ENCODE data around the gene SCO2.

Gene SCO2

GRCh38 chr22:50550395-50550794 lies 25.0 kb upstream of the SCO2 start:
- DNase-seq = no peak

GRCh38 chr22:50548921-50549790 lies 23.8 kb upstream of the SCO2 start:
- DNase-seq = no peak

GRCh38 chr22:50548040-50548920 lies 22.9 kb upstream of the SCO2 start:
- peak; percentile 12 for DNase-seq

- no peak for DNase-seq
Measured at GRCh38 chr22:50547263-50547985, 22.0 kb upstream of the SCO2 start.

- no peak for DNase-seq
Measured at GRCh38 chr22:50546326-50547262, 21.2 kb upstream of the SCO2 start.

- DNase-seq = no peak
Measured at GRCh38 chr22:50545522-50546325, 20.3 kb upstream of the SCO2 start, which contains the start of gene KLHDC7B. Gene KLHDC7B (plus strand): TSS chr22:50545899. CDS start chr22:50546244, 345 bp downstream.

- DNase-seq = no peak
Measured at GRCh38 chr22:50544746-50545253, 19.4 kb upstream of the SCO2 start.

- DNase-seq = peak; percentile 86
Measured at GRCh38 chr22:50544078-50544745, 18.8 kb upstream of the SCO2 start.

GRCh38 chr22:50542416-50542927 lies 17.1 kb upstream of the SCO2 start:
- peak; percentile 97 for DNase-seq

GRCh38 chr22:50541667-50542026 lies 16.2 kb upstream of the SCO2 start:
- DNase-seq = peak; percentile 96

- DNase-seq = peak; percentile 55
Measured at GRCh38 chr22:50540381-50540780, 15.0 kb upstream of the SCO2 start.

GRCh38 chr22:50537765-50538164 lies 12.4 kb upstream of the SCO2 start:
- DNase-seq = no peak

GRCh38 chr22:50536226-50536625 lies 10.8 kb upstream of the SCO2 start:
- DNase-seq = no peak

- DNase-seq = no peak
Measured at GRCh38 chr22:50535113-50535512, 9.7 kb upstream of the SCO2 start.

GRCh38 chr22:50533856-50534711 lies 8.7 kb upstream of the SCO2 start:
- DNase-seq = peak; percentile 78

- peak; percentile 65 for DNase-seq
Measured at GRCh38 chr22:50532824-50533796, 7.7 kb upstream of the SCO2 start.

GRCh38 chr22:50531962-50532674 lies 6.7 kb upstream of the SCO2 start:
- DNase-seq = peak; percentile 84

Data from suppressor macrophage treated with lipopolysaccharide for 4 hours (primary cell).